Esophagus (tissue), 2 donors: Measurements from ENCODE around the gene OXTR. TPM values are rescaled to one million over a fixed set of nuclear protein-coding genes. Genes with fewer than 3 reads are reported as not detected.

Experiments
- H3K27ac ChIP-seq, 2 donors: one replicate each; pipeline ENCODE4 v1.5.1; 2013; ENCODE audit warnings: low read depth in 2 of 2, mild to moderate bottlenecking in 2 of 2, inconsistent platforms in 1 of 2, low read length in 1 of 2, moderate library complexity in 1 of 2
- H3K27me3 ChIP-seq, 2 donors: one replicate each; pipeline ENCODE4 v1.6.1; 2013; ENCODE audit warnings: low read length in 2 of 2, control low read depth in 1 of 2, mild to moderate bottlenecking in 1 of 2; ENCODE audit not compliant: insufficient read depth in 2 of 2, control insufficient read depth in 1 of 2
- H3K36me3 ChIP-seq, 2 donors: one replicate each; pipeline ENCODE4 v1.6.1; 2013; ENCODE audit warnings: low read length in 1 of 2; ENCODE audit not compliant: control insufficient read depth in 2 of 2, insufficient read depth in 2 of 2
- H3K4me1 ChIP-seq, 2 donors: one replicate each; pipeline ENCODE4 v1.6.1; 2013; ENCODE audit warnings: low read length in 1 of 2; ENCODE audit not compliant: control insufficient read depth in 2 of 2, insufficient read depth in 2 of 2
- H3K4me3 ChIP-seq, 2 donors: one replicate each; pipeline ENCODE4 v1.5.1; 2013; ENCODE audit warnings: low read length in 2 of 2, mild to moderate bottlenecking in 2 of 2, low read depth in 1 of 2, moderate library complexity in 1 of 2
- H3K9me3 ChIP-seq, 2 donors: one replicate each; pipeline ENCODE4 v1.6.1; 2013; ENCODE audit warnings: mild to moderate bottlenecking in 2 of 2, low read depth in 1 of 2, low read length in 1 of 2, moderate library complexity in 1 of 2; ENCODE audit not compliant: control insufficient read depth in 2 of 2, insufficient read depth in 1 of 2
- WGBS, 2 donors: extraction: QIAGEN DNeasy Blood & Tissue Kit; methylation state at CpG; one replicate each; pipeline ENCODE4 v1.1.7; 2013; 5-methylcytosine and 5-hydroxymethylcytosine counted together
- polyA plus RNA-seq, 2 donors: library from polyadenylated mRNA; stranded (reverse); fragments of 200-250 nt; gene quantifications; one replicate each; pipeline ENCODE4 v1.2.3, GENCODE V29; 2013
- donor health status: healthy with polysubstance abuse.
- donor health status: Bipolar disorder and iron deficiency.

Gene OXTR
- polyA plus RNA-seq, 2 donors: 1.0 to 1.4 TPM

DNA sequence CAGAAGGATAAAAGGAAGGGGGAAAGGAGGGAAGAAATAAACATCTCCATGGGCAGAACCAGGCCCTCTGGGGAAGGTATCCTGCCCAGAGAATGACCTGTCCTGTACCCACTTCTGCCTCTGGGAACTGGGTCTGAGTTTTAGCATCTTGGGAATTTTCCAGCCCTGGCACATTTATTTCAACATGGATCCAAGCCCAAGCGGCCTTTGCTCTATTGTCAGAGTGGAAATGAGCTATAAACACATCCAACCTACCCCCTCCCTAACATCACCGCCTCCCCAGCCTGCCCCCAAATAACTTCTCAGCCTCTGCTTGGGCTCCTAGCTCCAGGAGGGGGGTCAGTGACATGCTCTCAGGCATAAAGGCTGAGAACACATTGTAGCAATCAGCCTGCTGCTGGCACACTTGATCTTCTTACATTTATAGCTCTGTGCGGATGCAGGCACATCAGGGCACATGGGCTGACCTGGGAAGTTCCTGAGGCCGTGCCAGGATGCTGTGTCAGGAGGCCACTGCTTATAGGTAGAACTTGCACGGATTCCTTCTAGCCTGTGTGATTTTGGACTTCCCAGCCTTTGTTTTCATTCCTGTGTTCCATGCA is 4.6 kb upstream of the OXTR start:
- Histone ChIP-seq H3K4me1 (no peaks in the 10 kb centered on the region), H3K36me3 (no peaks in the 10 kb centered on the region), H3K4me3 (no peak overlapping the region), H3K27ac (no peak overlapping the region), H3K27me3 (peaks cover 0 to 2% of the 10 kb centered on the region in 2 donors), H3K9me3 (no peaks in the 10 kb centered on the region)
- WGBS, 2 donors: 74 to 75% methylated on average over 5 of the region's 5 CpGs

DNA sequence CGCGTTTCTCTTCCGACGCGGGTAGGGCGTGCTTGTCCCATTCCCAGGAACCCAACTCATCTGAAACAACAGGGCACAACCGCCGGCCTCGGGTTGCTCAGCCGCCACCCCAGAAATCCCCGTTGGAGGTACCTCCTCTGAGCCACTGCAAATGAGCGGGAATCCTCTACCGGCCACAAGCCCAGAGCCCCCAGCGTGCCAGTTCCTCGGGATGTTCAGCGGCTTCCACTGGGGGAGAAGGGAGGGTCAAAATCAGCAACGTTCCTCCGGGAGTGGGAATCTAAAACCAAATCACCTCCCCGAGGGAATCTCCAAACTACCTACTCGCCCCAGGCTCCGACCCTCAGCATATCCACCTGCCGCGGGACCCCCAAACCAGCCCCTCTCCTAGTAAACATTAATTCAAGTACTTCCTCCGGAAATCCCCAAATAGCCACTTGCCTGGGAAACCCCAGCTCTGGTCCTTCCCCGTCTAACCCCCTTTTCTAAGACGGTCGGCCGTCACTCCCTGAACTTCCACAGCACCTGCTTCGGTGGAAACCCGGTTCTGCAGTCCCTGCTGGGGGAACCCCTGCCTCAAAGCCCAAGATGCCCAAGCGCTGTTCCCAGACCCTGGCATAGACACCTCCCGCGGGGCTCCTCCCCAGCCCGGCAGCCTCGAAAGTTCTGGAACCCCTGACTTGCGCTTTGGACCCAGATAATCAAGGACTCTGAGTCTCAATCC is 887 bp downstream of the OXTR start:
- Histone ChIP-seq H3K27me3 (peaks cover 0 to 5% of the 10 kb centered on the region in 2 donors), H3K4me3 (peak overlapping the region in 1 of 2 donors; percentile 25), H3K9me3 (peaks cover 0 to 2% of the 10 kb centered on the region in 2 donors), H3K4me1 (peaks cover 0 to 11% of the 10 kb centered on the region in 2 donors), H3K27ac (no peak overlapping the region), H3K36me3 (no peaks in the 10 kb centered on the region)
- WGBS, 2 donors: 6 to 8% methylated on average over 36 of the region's 36 CpGs

DNA sequence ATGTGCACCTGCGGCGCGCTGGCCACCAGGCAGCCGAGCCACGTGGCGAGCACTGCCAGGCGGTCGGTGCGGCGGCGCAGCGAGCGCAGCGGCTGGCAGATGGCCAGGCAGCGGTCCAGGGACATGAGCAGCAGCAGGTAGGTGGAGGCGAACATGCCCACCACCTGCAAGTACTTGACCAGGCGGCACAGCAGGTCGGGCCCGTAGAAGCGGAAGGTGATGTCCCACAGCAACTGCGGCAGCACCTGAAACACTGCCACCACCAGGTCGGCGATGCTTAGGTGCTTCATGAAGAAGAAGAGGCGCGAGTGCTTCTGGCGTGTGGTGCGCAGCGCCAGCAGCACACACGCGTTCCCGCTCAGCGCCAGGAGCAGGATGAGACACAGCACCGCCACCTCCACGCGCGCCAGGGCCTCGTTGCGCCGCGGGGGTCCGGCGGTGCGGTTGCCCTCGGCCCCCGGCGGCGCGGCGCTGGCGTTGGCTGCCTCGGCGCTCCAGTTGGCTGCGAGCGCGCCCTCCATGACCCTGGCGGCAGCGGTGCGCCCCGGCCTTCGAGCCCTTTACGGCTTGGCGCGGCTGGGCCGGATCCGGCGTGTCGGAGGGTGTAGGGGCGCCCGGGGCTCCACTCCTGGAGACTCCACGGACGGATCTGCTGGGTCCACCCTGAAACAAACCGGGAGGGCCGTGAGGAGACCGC is 1.6 kb downstream of the OXTR start:
- H3K36me3 ChIP-seq: no peaks in the 10 kb centered on the region
- H3K9me3 ChIP-seq: peaks cover 0 to 2% of the 10 kb centered on the region in 2 donors
- peak overlapping the region in 1 of 2 donors; percentile 25 for H3K4me3 ChIP-seq
- peaks cover 0 to 5% of the 10 kb centered on the region in 2 donors for H3K27me3 ChIP-seq
- no peak overlapping the region for H3K27ac ChIP-seq
- H3K4me1 ChIP-seq: peaks cover 0 to 11% of the 10 kb centered on the region in 2 donors
- WGBS, 2 donors: 4% methylated on average over 63 to 74 of the region's 74 CpGs

DNA sequence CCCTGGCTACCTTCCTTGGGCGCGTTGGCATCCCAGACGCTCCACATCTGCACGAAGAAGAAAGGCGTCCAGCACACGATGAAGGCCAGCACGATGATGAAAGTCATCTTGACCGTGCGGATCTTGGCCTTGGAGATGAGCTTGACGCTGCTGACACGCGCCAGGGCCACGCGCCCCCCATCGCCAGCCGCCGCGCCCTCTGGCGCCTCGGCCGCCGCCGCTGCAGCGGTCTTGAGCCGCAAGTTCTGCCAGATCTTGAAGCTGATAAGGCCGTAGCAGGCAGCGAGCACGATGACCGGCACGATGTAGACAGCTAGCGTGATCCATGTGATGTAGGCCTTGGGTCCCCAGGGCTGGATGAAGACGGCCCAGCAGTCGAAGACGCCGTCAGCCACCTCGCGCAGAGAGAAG is 2.2 kb downstream of the OXTR start:
- WGBS, 2 donors: 35 to 40% methylated on average over 37 of the region's 37 CpGs

DNA sequence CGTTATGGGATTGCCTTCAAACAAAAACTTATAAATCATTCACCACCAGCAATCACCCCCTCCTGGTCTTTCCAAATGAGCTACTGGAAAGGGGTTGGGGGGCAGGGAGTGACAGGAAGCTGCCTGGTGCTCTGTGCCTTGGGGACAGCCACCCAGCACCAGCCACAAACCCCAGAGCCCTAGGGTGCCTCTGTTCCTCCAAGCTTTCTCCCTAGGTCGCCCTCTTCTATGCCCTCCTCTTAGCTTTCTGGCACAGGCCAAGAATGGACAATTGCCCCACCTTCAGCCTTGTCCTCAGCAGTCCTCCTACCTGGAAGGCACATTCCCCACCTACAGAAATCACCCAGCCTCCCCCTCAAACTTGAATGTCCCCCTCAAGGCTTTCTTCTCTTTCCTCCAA is 3.3 kb downstream of the OXTR start:
- Histone ChIP-seq H3K27ac (no peak overlapping the region), H3K4me1 (peaks cover 0 to 11% of the 10 kb centered on the region in 2 donors), H3K9me3 (peaks cover 0 to 2% of the 10 kb centered on the region in 2 donors), H3K27me3 (peaks cover 0 to 5% of the 10 kb centered on the region in 2 donors), H3K4me3 (no peak overlapping the region), H3K36me3 (no peaks in the 10 kb centered on the region)
- WGBS, 2 donors: 85 to 91% methylated on average over 2 of the region's 2 CpGs

More for the DNA sequence above, 2.2 kb downstream of the OXTR start:
- Histone ChIP-seq H3K9me3 (peaks cover 0 to 2% of the 10 kb centered on the region in 2 donors), H3K36me3 (no peaks in the 10 kb centered on the region), H3K27me3 (peaks cover 0 to 5% of the 10 kb centered on the region in 2 donors), H3K4me3 (peak overlapping the region in 1 of 2 donors; percentile 25), H3K4me1 (peaks cover 0 to 11% of the 10 kb centered on the region in 2 donors), H3K27ac (no peak overlapping the region)

DNA sequence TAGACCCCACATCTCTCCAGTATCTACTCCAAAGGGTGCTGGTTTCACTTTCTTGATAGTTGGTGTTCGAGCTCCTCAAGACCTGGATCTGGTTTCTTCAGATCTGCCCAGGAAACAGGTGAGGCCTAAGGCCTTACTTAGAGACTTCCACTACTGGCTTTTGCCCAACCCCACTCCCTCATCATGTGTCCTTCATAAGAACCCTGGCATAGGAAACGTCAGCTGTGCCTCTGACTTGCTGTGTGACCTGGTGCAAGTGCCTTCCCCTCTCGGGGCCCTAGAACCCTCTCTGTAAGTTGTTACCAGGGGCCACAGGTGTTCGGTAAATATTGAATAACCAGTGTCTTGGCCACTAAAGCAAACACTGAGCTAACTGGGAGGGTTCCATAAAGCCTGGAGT is 3.9 kb downstream of the OXTR start:
- H3K9me3 ChIP-seq: peaks cover 0 to 2% of the 10 kb centered on the region in 2 donors
- 60 to 68% methylated on average over 4 of the region's 4 CpGs for WGBS, 2 donors
- no peak overlapping the region for H3K27ac ChIP-seq
- peaks cover 0 to 11% of the 10 kb centered on the region in 2 donors for H3K4me1 ChIP-seq
- no peak overlapping the region for H3K4me3 ChIP-seq
- H3K36me3 ChIP-seq: no peaks in the 10 kb centered on the region
- peaks cover 0 to 5% of the 10 kb centered on the region in 2 donors for H3K27me3 ChIP-seq

DNA sequence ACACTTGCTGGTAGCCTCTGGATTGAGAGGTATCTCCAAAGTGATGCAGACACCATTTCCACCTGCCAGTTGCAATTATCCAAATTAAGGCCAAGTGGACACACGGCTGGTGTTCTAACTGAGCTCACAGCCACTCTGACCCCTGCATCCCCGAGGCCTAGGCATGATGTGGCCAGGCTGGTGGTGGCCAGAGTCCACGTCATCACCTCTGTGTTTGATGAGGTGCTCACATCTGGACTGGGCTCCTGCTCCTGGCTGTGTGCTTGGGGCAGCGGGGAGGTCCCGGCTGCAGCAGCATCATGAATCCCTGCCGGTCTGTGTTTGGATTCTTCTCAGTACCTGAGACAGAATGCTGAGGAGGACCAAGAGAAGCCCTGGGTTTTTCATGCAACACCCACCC is 4.9 kb downstream of the OXTR start:
- Histone ChIP-seq H3K36me3 (no peaks in the 10 kb centered on the region), H3K9me3 (peaks cover 0 to 2% of the 10 kb centered on the region in 2 donors), H3K27ac (no peak overlapping the region), H3K4me3 (no peak overlapping the region), H3K27me3 (peaks cover 0 to 5% of the 10 kb centered on the region in 2 donors), H3K4me1 (peaks cover 0 to 11% of the 10 kb centered on the region in 2 donors)
- WGBS, 2 donors: 90 to 95% methylated on average over 6 of the region's 6 CpGs

DNA sequence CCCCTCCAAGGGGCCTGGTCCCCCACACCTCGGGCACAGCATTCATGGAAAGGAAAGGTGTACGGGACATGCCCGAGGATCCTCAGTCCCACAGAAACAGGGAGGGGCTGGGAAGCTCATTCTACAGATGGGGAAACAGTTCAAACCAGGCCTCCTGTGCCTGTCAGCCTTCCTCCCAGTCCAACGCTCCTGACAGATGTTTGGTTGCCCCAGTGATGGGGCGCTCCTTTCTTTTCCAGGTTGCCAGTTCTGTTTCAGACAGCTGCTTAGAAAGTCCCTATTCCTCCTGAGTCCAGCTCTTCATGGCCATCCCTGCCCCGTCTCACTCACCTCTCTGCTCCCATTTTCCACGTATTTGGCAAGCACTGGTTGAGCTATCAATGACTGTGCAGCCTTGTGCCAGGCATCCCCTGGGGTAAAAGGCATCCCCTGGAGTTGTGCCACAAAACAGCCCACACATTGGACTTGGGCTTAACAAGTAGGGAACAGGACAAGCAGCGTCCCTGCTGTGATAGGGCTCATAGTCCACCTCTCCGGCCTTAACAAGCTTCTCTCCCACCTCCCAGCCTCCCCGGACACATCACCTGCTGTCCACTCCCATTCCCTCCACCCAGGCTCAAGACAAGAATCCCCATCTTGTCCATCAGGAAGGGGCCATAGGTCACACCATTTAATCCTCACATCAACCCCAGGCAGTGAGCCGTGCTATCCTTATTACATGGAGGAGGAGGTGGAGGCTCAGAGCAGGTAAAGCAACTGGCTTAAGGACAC is 6.6 kb downstream of the OXTR start:
- peaks cover 0 to 7% of the 10 kb centered on the region in 2 donors for H3K4me1 ChIP-seq
- H3K27ac ChIP-seq: no peak overlapping the region
- H3K9me3 ChIP-seq: peaks cover 0 to 1% of the 10 kb centered on the region in 2 donors
- no peaks in the 10 kb centered on the region for H3K27me3 ChIP-seq
- WGBS, 2 donors: 85% methylated on average over 11 of the region's 11 CpGs
- H3K36me3 ChIP-seq: no peaks in the 10 kb centered on the region
- no peak overlapping the region for H3K4me3 ChIP-seq

DNA sequence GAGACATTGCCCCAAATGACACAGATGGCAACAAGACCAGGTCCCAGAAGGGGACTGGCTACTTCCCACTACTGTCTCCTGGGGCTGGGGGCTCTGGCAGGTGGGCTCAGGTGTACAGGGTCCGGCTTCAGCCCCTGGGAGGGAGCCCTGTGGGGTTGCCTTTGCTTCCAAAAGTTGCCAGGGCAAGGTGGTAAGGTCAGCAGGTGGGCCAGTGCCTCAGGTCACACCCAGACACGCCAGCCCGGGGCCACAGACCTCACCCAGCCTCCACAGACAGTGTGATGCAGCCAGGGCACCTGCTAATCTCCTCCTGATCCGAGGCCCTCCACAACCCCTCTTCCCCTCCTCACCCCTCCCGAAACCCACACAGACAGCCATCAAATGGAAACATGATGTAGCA is 7.5 kb downstream of the OXTR start:
- no peaks in the 10 kb centered on the region for H3K36me3 ChIP-seq
- 78 to 81% methylated on average over 5 of the region's 5 CpGs for whole genome bisulfite sequencing, 2 donors

More for the DNA sequence above, 7.5 kb downstream of the OXTR start:
- no peak overlapping the region for H3K27ac ChIP-seq
- no peaks in the 10 kb centered on the region for H3K9me3 ChIP-seq
- H3K4me1 ChIP-seq: no peaks in the 10 kb centered on the region
- H3K27me3 ChIP-seq: no peaks in the 10 kb centered on the region
- H3K4me3 ChIP-seq: no peak overlapping the region
